ENCODE data around the gene VRK2.
"Not testable (repeated sequence)": the region's sequence is repeated elsewhere in the genome, so short reads cannot be mapped to it uniquely, and the experiment has no call there.

The VRK2 gene

GRCh38 chr2:58158481-58158880, 111.9 kb downstream of the VRK2 start:
- DNase-seq (ENCODE audit: low read depth, low spot score) = no peak

- no peak for DNase-seq (ENCODE audit: low read depth, low spot score)
Observed at GRCh38 chr2:58163913-58164312, 117.3 kb downstream of the VRK2 start.

- not testable (repeated sequence) for DNase-seq (ENCODE audit: low read depth, low spot score)
Observed at GRCh38 chr2:58168130-58168529, 121.5 kb downstream of the VRK2 start.

- not testable (repeated sequence) for DNase-seq (ENCODE audit: low read depth, low spot score)
Observed at GRCh38 chr2:58169845-58170244, 123.2 kb downstream of the VRK2 start.

- not testable (repeated sequence) for DNase-seq (ENCODE audit: low read depth, low spot score)
Observed at GRCh38 chr2:58170334-58170933, 123.8 kb downstream of the VRK2 start.

- peak; percentile 71 for DNase-seq (ENCODE audit: low read depth, low spot score)
Observed at GRCh38 chr2:58171831-58172230, 125.2 kb downstream of the VRK2 start.

GRCh38 chr2:58177187-58177586, 130.6 kb downstream of the VRK2 start:
- DNase-seq (ENCODE audit: low read depth, low spot score) = not testable (repeated sequence)

GRCh38 chr2:58180175-58180574, 133.6 kb downstream of the VRK2 start:
- not testable (repeated sequence) for DNase-seq (ENCODE audit: low read depth, low spot score)

- no peak for DNase-seq (ENCODE audit: low read depth, low spot score)
Observed at GRCh38 chr2:58180635-58181034, 134.0 kb downstream of the VRK2 start.

- no peak for DNase-seq (ENCODE audit: low read depth, low spot score)
Observed at GRCh38 chr2:58182527-58182926, 135.9 kb downstream of the VRK2 start.

- DNase-seq (ENCODE audit: low read depth, low spot score) = peak; percentile 48
Observed at GRCh38 chr2:58186501-58186900, 139.9 kb downstream of the VRK2 start.

GRCh38 chr2:58187022-58187421, 140.4 kb downstream of the VRK2 start:
- not testable (repeated sequence) for DNase-seq (ENCODE audit: low read depth, low spot score)

- no peak for DNase-seq (ENCODE audit: low read depth, low spot score)
Observed at GRCh38 chr2:58194458-58194857, 147.9 kb downstream of the VRK2 start.

GRCh38 chr2:58195662-58196061, 149.1 kb downstream of the VRK2 start:
- DNase-seq (ENCODE audit: low read depth, low spot score) = no peak

GRCh38 chr2:58197894-58198293, 151.3 kb downstream of the VRK2 start:
- no peak for DNase-seq (ENCODE audit: low read depth, low spot score)

GRCh38 chr2:58202404-58202803, 155.8 kb downstream of the VRK2 start:
- no peak for DNase-seq (ENCODE audit: low read depth, low spot score)

GRCh38 chr2:58203018-58203417, 156.4 kb downstream of the VRK2 start:
- no peak for DNase-seq (ENCODE audit: low read depth, low spot score)

- no peak for DNase-seq (ENCODE audit: low read depth, low spot score)
Observed at GRCh38 chr2:58204195-58204959, 157.8 kb downstream of the VRK2 start.

- no peak for DNase-seq (ENCODE audit: low read depth, low spot score)
Observed at GRCh38 chr2:58206785-58207184, 160.2 kb downstream of the VRK2 start.

GRCh38 chr2:58207189-58207588, 160.6 kb downstream of the VRK2 start:
- DNase-seq (ENCODE audit: low read depth, low spot score) = no peak

Measured in ELF-1 (cell line).